Type B pancreatic cell (in vitro differentiated cells): ENCODE measurements around the gene KIAA1671. TPM values are rescaled to one million over a fixed set of nuclear protein-coding genes. Genes with fewer than 3 reads are reported as not detected.
A peak's percentile ranks its signal among the peaks of the same experiment; 100 is the strongest.

Experiments used
- DNase-seq: peaks from one replicate; pipeline ENCODE4 v3.0.0; 2021; ENCODE audit warnings: mixed read lengths; ENCODE audit not compliant: unreplicated experiment; ENCODE audit errors: extremely low spot score
- H3K27ac Mint-ChIP-seq: 2 replicates; pipeline ENCODE4 v1.8.0; 2021; ENCODE audit warnings: mild to moderate bottlenecking, mixed read lengths
- H3K27me3 Mint-ChIP-seq: 2 replicates; pipeline ENCODE4 v1.8.0; 2021; ENCODE audit warnings: mixed read lengths
- H3K36me3 Mint-ChIP-seq: 2 replicates; pipeline ENCODE4 v1.8.0; 2021; ENCODE audit warnings: mixed read lengths
- H3K4me1 Mint-ChIP-seq: one replicate; pipeline ENCODE4 v1.8.0; 2021; ENCODE audit warnings: mixed read lengths; ENCODE audit not compliant: unreplicated experiment
- H3K4me3 Mint-ChIP-seq: 2 replicates; pipeline ENCODE4 v1.8.0; 2021; ENCODE audit warnings: mild to moderate bottlenecking, mixed read lengths
- H3K9me3 Mint-ChIP-seq: 2 replicates; pipeline ENCODE4 v1.8.0; 2021; ENCODE audit warnings: mixed read lengths
- total RNA-seq: library from RNA; stranded (reverse); gene quantifications from 2 replicates; pipeline ENCODE4 v1.2.1, GENCODE V29; 2021; ENCODE audit warnings: low replicate concordance
- TF ChIP-seq, protein P1 (sequence below): fragments of 200-600 bp; sonication (generic); conservative IDR thresholded peaks from 2 replicates; pipeline ENCODE4 v1.5.0; 2021; ENCODE audit warnings: antibody characterized with exemption, mild to moderate bottlenecking

KIAA1671 gene
- total RNA-seq, 1 donor from 2014 or later, result 22.9 TPM

DNA sequence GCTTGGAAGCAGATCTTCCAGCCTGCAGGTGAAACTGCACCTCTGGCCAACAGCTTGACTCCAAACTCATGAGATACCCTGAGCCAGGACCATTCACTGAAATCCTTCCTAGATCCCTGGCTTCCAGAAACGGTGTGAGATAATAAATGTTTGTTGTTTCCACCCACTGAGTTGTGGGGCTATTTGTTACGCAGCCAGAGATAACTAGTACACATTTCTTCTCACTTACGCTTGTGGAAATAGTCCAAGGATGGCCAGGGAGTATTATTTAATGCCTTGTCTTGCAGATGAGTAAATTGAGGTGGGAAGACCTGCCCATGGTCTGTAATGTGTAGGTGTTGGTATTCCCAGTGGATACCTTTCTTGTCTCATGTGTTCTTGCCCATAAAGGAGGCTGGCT, 171.2 kb downstream of the KIAA1671 start:
- no peak overlapping the region for H3K27ac Mint-ChIP-seq
- H3K4me3 Mint-ChIP-seq, result no peak overlapping the region
- no peak for DNase-seq
- no peaks in the 10 kb centered on the region for H3K9me3 Mint-ChIP-seq
- peaks cover 33% of the 10 kb centered on the region for H3K4me1 Mint-ChIP-seq
- TF ChIP-seq, protein P1, sequence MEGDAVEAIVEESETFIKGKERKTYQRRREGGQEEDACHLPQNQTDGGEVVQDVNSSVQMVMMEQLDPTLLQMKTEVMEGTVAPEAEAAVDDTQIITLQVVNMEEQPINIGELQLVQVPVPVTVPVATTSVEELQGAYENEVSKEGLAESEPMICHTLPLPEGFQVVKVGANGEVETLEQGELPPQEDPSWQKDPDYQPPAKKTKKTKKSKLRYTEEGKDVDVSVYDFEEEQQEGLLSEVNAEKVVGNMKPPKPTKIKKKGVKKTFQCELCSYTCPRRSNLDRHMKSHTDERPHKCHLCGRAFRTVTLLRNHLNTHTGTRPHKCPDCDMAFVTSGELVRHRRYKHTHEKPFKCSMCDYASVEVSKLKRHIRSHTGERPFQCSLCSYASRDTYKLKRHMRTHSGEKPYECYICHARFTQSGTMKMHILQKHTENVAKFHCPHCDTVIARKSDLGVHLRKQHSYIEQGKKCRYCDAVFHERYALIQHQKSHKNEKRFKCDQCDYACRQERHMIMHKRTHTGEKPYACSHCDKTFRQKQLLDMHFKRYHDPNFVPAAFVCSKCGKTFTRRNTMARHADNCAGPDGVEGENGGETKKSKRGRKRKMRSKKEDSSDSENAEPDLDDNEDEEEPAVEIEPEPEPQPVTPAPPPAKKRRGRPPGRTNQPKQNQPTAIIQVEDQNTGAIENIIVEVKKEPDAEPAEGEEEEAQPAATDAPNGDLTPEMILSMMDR, result no peak
- H3K27me3 Mint-ChIP-seq, result no peaks in the 10 kb centered on the region
- peaks cover 7% of the 10 kb centered on the region for H3K36me3 Mint-ChIP-seq

DNA sequence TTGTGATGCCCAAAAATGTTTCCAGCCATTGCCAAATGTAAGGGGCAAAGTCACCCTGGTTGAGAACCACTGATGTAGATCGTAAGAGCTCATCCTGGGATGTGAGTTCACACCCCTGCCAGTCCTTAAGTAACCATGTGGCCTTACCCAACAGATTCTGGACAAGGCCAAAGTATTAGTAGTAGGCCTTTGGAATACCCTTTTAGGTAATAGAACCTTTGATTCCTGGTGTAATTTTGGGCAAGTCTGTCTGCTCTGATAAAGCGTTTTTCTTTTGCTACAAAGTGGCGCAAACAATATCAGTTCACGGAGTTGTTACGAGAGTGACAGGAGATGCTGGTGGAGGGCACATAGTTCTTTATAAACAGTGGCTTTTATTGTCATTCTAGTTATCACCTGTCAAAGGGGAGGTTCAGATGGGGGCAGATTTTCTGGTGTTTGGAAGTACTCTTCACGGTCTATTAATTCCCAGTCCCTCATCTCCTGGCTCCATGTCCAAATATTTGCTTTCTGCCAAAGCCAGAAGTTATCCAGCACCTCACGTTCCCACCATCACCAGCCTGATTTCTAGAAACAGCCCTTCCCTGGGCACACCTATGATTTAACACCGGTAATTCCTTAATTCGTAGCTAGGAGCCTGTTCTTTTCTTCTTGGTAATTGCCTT, 173.3 kb downstream of the KIAA1671 start:
- H3K4me1 Mint-ChIP-seq, result peaks cover 23% of the 10 kb centered on the region
- H3K27me3 Mint-ChIP-seq, result no peaks in the 10 kb centered on the region
- no peak overlapping the region for H3K4me3 Mint-ChIP-seq
- peaks cover 7% of the 10 kb centered on the region for H3K36me3 Mint-ChIP-seq
- peak overlapping the region; percentile 56 for H3K27ac Mint-ChIP-seq
- DNase-seq, result no peak
- no peaks in the 10 kb centered on the region for H3K9me3 Mint-ChIP-seq
- TF ChIP-seq, protein P1, result no peak

DNA sequence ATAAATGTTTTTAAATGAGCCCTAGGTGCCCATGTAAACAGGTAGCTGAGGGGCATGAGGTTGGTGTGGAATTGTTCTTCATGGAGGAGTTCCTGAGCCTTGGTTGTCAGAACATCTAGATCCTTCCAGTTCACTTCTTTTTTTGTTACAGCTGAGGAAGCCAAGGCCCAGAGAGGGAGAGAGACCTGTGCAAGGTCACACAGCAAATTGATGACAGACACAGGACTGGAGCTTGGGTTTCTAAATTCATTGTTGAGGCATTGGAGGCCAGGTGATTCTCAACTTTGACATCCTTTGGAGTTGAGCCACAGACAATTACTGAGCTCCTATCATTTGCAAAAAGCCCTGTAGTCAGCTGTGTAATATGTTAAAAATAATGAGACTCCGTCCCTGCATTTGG, 174.0 kb downstream of the KIAA1671 start:
- Mint-ChIP-seq H3K27ac (peak overlapping the region; percentile 56), H3K9me3 (no peaks in the 10 kb centered on the region), H3K27me3 (no peaks in the 10 kb centered on the region), H3K36me3 (peaks cover 6% of the 10 kb centered on the region), H3K4me1 (peaks cover 20% of the 10 kb centered on the region), H3K4me3 (no peak overlapping the region)
- TF ChIP-seq, protein P1, result no peak
- no peak for DNase-seq

DNA sequence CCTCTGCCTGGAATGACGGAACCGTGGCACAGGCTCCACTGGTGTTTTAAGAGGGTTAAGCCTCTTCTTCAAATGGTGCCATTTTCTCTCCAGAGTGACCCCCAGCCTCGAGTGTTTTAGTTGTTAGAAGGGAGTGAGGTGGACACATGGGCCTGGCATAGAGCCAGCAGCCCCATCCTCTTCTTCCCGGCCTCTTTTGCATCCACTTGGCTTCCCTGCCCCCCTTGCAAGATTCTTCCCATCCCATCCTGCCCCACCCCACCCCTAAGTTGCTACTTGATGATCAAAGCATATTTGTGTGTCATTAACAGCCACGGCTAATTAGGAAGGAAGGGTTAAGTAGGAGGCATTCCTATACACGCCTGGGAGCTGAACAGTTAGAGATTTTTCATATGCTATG, 174.8 kb downstream of the KIAA1671 start:
- DNase-seq, result no peak
- Mint-ChIP-seq H3K9me3 (no peaks in the 10 kb centered on the region), H3K27me3 (no peaks in the 10 kb centered on the region), H3K36me3 (peaks cover 4% of the 10 kb centered on the region), H3K27ac (no peak overlapping the region), H3K4me1 (peaks cover 20% of the 10 kb centered on the region), H3K4me3 (no peak overlapping the region)
- TF ChIP-seq, protein P1, result no peak

DNA sequence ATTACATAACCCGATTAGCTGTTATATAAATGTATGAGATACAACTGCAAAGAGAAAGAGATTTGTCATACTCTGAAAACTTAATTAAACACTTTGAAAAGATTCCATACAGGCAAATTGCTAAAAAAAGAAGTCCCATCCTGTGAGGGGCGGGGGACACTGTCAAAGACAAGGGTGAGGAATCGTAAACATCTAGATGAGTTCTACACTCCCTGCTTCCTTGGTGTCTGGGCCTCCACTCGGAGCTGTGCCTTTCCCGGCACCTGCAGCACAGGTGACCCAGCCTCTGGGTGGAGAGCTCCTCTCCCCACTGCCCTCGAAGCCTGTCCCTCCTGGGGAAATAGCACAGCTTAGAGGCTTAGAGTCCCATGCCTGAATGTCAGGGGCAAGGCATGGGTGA, 177.9 kb downstream of the KIAA1671 start:
- H3K27ac Mint-ChIP-seq, result peak overlapping the region; percentile 17
- no peaks in the 10 kb centered on the region for H3K9me3 Mint-ChIP-seq
- H3K27me3 Mint-ChIP-seq, result no peaks in the 10 kb centered on the region
- TF ChIP-seq, protein P1, result no peak
- no peak for DNase-seq
- no peaks in the 10 kb centered on the region for H3K36me3 Mint-ChIP-seq
- H3K4me3 Mint-ChIP-seq, result no peak overlapping the region
- H3K4me1 Mint-ChIP-seq, result peaks cover 28% of the 10 kb centered on the region
